ENCODE data around the gene SUFU. TPM values are rescaled to one million over a fixed set of nuclear protein-coding genes. Genes with fewer than 3 reads are reported as not detected.

Gene SUFU
- total RNA-seq, 1 donor, result 3.6 TPM

- H3K4me1 ChIP-seq (ENCODE audit: insufficient read depth, low read length), result peaks cover 33% of the 10 kb centered on the region
- no peaks in the 10 kb centered on the region for H4K20me1 ChIP-seq (ENCODE audit: insufficient read depth, low read length)
- H3K79me2 ChIP-seq (ENCODE audit: insufficient read depth, low read length), result no peaks in the 10 kb centered on the region
- DNase-seq (ENCODE audit: insufficient read length, low spot score, missing footprints), result no peak
- peaks cover 5% of the 10 kb centered on the region for H3K36me3 ChIP-seq (ENCODE audit: insufficient read depth, low read length)
- H2AFZ ChIP-seq (ENCODE audit: low read length), result no peak overlapping the region
- no peak overlapping the region for H3K4me2 ChIP-seq (ENCODE audit: insufficient read depth, low read length)
- no peak overlapping the region for H3K27ac ChIP-seq (ENCODE audit: low read depth, low read length)
- no peak overlapping the region for H3K4me3 ChIP-seq (ENCODE audit: insufficient read depth, low read length)
- H3K9me3 ChIP-seq (ENCODE audit: low read depth, low read length), result no peaks in the 10 kb centered on the region
- no peaks in the 10 kb centered on the region for H3K27me3 ChIP-seq (ENCODE audit: insufficient read depth, low read length)
- TF ChIP-seq CTCF (IDR thresholded peaks at IDR 0.05; ENCODE audit: extremely low read depth, low read depth, low read length), result no peak
Measured at GRCh38 chr10:102679596-102679995, 175.8 kb downstream of the SUFU start.

- H3K9me3 ChIP-seq (ENCODE audit: low read depth, low read length), result no peaks in the 10 kb centered on the region
- H3K79me2 ChIP-seq (ENCODE audit: insufficient read depth, low read length), result no peaks in the 10 kb centered on the region
- H4K20me1 ChIP-seq (ENCODE audit: insufficient read depth, low read length), result no peaks in the 10 kb centered on the region
- no peak for TF ChIP-seq CTCF (IDR thresholded peaks at IDR 0.05; ENCODE audit: extremely low read depth, low read depth, low read length)
- H3K27ac ChIP-seq (ENCODE audit: low read depth, low read length), result no peak overlapping the region
- H3K36me3 ChIP-seq (ENCODE audit: insufficient read depth, low read length), result peaks cover 13% of the 10 kb centered on the region
- H2AFZ ChIP-seq (ENCODE audit: low read length), result no peak overlapping the region
- no peak overlapping the region for H3K4me2 ChIP-seq (ENCODE audit: insufficient read depth, low read length)
- H3K27me3 ChIP-seq (ENCODE audit: insufficient read depth, low read length), result no peaks in the 10 kb centered on the region
- H3K4me3 ChIP-seq (ENCODE audit: insufficient read depth, low read length), result no peak overlapping the region
- H3K4me1 ChIP-seq (ENCODE audit: insufficient read depth, low read length), result peaks cover 13% of the 10 kb centered on the region
- DNase-seq (ENCODE audit: insufficient read length, low spot score, missing footprints), result peak; percentile 9
Measured at GRCh38 chr10:102681696-102682095, 177.9 kb downstream of the SUFU start.

GRCh38 chr10:102682416-102682815 lies 178.6 kb downstream of the SUFU start:
- DNase-seq (ENCODE audit: insufficient read length, low spot score, missing footprints), result no peak
- no peaks in the 10 kb centered on the region for H3K79me2 ChIP-seq (ENCODE audit: insufficient read depth, low read length)

GRCh38 chr10:102682981-102683380 lies 179.2 kb downstream of the SUFU start:
- H3K79me2 ChIP-seq (ENCODE audit: insufficient read depth, low read length), result no peaks in the 10 kb centered on the region
- H3K4me2 ChIP-seq (ENCODE audit: insufficient read depth, low read length), result no peak overlapping the region
- H3K36me3 ChIP-seq (ENCODE audit: insufficient read depth, low read length), result peaks cover 13% of the 10 kb centered on the region
- peaks cover 3% of the 10 kb centered on the region for H3K4me1 ChIP-seq (ENCODE audit: insufficient read depth, low read length)
- no peak overlapping the region for H3K4me3 ChIP-seq (ENCODE audit: insufficient read depth, low read length)
- H4K20me1 ChIP-seq (ENCODE audit: insufficient read depth, low read length), result no peaks in the 10 kb centered on the region
- peak; percentile 10 for DNase-seq (ENCODE audit: insufficient read length, low spot score, missing footprints)
- no peak overlapping the region for H2AFZ ChIP-seq (ENCODE audit: low read length)
- no peak for TF ChIP-seq CTCF (IDR thresholded peaks at IDR 0.05; ENCODE audit: extremely low read depth, low read depth, low read length)
- H3K27ac ChIP-seq (ENCODE audit: low read depth, low read length), result no peak overlapping the region
- H3K9me3 ChIP-seq (ENCODE audit: low read depth, low read length), result no peaks in the 10 kb centered on the region
- H3K27me3 ChIP-seq (ENCODE audit: insufficient read depth, low read length), result no peaks in the 10 kb centered on the region

More at GRCh38 chr10:102682416-102682815, 178.6 kb downstream of the SUFU start:
- Histone ChIP-seq H2AFZ (ENCODE audit: low read length) (no peak overlapping the region), H3K4me1 (ENCODE audit: insufficient read depth, low read length) (peaks cover 6% of the 10 kb centered on the region), H3K4me3 (ENCODE audit: insufficient read depth, low read length) (no peak overlapping the region), H3K36me3 (ENCODE audit: insufficient read depth, low read length) (peaks cover 13% of the 10 kb centered on the region), H3K27me3 (ENCODE audit: insufficient read depth, low read length) (no peaks in the 10 kb centered on the region), H3K4me2 (ENCODE audit: insufficient read depth, low read length) (no peak overlapping the region), H4K20me1 (ENCODE audit: insufficient read depth, low read length) (no peaks in the 10 kb centered on the region), H3K9me3 (ENCODE audit: low read depth, low read length) (no peaks in the 10 kb centered on the region), H3K27ac (ENCODE audit: low read depth, low read length) (no peak overlapping the region)
- TF ChIP-seq CTCF (IDR thresholded peaks at IDR 0.05; ENCODE audit: extremely low read depth, low read depth, low read length), result no peak

Small RNAs within 50 kb of the gene (small RNA-seq; reads per million reads assigned to genes)
- not detected for gene RNU6-43P

Other genes with a start within 250 kb of the SUFU start
- gene NFKB2, start 108.3 kb upstream of the SUFU start, total RNA-seq, result 17.7 and 20.3 TPM in 2 replicates
- 0.29 and 0.72 TPM in 2 replicates for gene PSD, start 85.2 kb upstream of the SUFU start, total RNA-seq
- 5.9 and 9.4 TPM in 2 replicates for gene FBXL15, start 83.1 kb upstream of the SUFU start, total RNA-seq
- 46.7 and 46.9 TPM in 2 replicates for gene CUEDC2, start 71.4 kb upstream of the SUFU start, total RNA-seq
- not detected in 2 replicates for gene C10orf95, start 52.4 kb upstream of the SUFU start, total RNA-seq
- gene ACTR1A, start 1.3 kb upstream of the SUFU start, total RNA-seq, result 105 and 106 TPM in 2 replicates
- gene TRIM8, start 140.5 kb downstream of the SUFU start, total RNA-seq, result 107 and 126 TPM in 2 replicates
- gene ARL3, start 210.4 kb downstream of the SUFU start, total RNA-seq, result 5.3 and 5.8 TPM in 2 replicates
- gene SFXN2, start 210.7 kb downstream of the SUFU start, total RNA-seq, result 2.9 and 3.6 TPM in 2 replicates
- gene WBP1L, start 240.0 kb downstream of the SUFU start, total RNA-seq, result 76.4 and 85.5 TPM in 2 replicates

Data from osteoblast (primary cell).